Smooth muscle cell of bladder (primary cell): ENCODE data around the gene CPEB3. TPM values are rescaled to one million over a fixed set of nuclear protein-coding genes. Genes with fewer than 3 reads are reported as not detected.

ENCODE experiments used
- total RNA-seq: library from RNA; depleted of rRNA; stranded (reverse); fragments of >200 nt; gene quantifications from 2 replicates; pipeline ENCODE4 v1.2.3, GENCODE V29; 2014

Gene CPEB3
- total RNA-seq: 0.43 and 0.55 TPM in 2 replicates

GRCh38 chr10:92290837-92291615 lies at the start of gene CPEB3, which contains the start of gene MARCHF5:
CPEB3 (minus strand) TSS chr10:92291078; CDS start chr10:92240350, 50,728 bp downstream.
MARCHF5 (plus strand) TSS chr10:92291167; CDS start chr10:92291495, 328 bp downstream.

Other genes starting within 250 kb of the CPEB3 start
- 10.3 and 11.1 TPM in 2 replicates for gene MARCHF5, start 89 bp upstream of the CPEB3 start, total RNA-seq